Naive B cell (primary cell): ENCODE results near the gene TFEB. TPM values are rescaled to one million over a fixed set of nuclear protein-coding genes. Genes with fewer than 3 reads are reported as not detected.
A peak's percentile ranks its signal among the peaks of the same experiment; 100 is the strongest.

Experiments used
- ATAC-seq, 2 donors: fragments of 150-1000 bp; cut with Tn5 transposase; 2 replicates each; pipeline ENCODE4 v1.10.0; 2021; ENCODE audit warnings: low read depth in 2 of 2, mild to moderate bottlenecking in 2 of 2, moderate library complexity in 2 of 2
- DNase-seq: peaks from one replicate; pipeline ENCODE4 v3.0.0; 2022
- H3K27ac Mint-ChIP-seq, 6 donors: one replicate each; pipeline ENCODE4 v1.8.0; 2020 to 2022; ENCODE audit warnings: mild to moderate bottlenecking in 6 of 6, mixed read lengths in 6 of 6, moderate library complexity in 5 of 6, inconsistent platforms in 2 of 6
- H3K27me3 Mint-ChIP-seq, 3 donors: one replicate each; pipeline ENCODE4 v1.8.0; 2021 to 2022; ENCODE audit warnings: mixed read lengths in 3 of 3, mild to moderate bottlenecking in 1 of 3
- H3K36me3 Mint-ChIP-seq, 2 donors: one replicate each; pipeline ENCODE4 v1.8.0; 2020 to 2022; ENCODE audit warnings: mixed read lengths in 2 of 2, inconsistent platforms in 1 of 2, mild to moderate bottlenecking in 1 of 2
- H3K4me1 Mint-ChIP-seq, 3 donors: one replicate each; pipeline ENCODE4 v1.8.0; 2020 to 2022; ENCODE audit warnings: mixed read lengths in 3 of 3, inconsistent platforms in 1 of 3, mild to moderate bottlenecking in 1 of 3, moderate library complexity in 1 of 3
- H3K4me3 Mint-ChIP-seq, 8 donors: one replicate each; pipeline ENCODE4 v1.8.0; 2020 to 2022; ENCODE audit warnings: mild to moderate bottlenecking in 8 of 8, mixed read lengths in 8 of 8, moderate library complexity in 8 of 8, inconsistent platforms in 2 of 8
- H3K9me3 Mint-ChIP-seq, 7 donors: one replicate each; pipeline ENCODE4 v1.8.0; 2020 to 2022; ENCODE audit warnings: mixed read lengths in 7 of 7, mild to moderate bottlenecking in 5 of 7, inconsistent platforms in 2 of 7, moderate library complexity in 1 of 7
- polyA plus RNA-seq, 6 donors: library from polyadenylated mRNA; unstranded; fragments of 300-500 nt; fragmentation: Illumina TruSeq; gene quantifications; one replicate each; pipeline ENCODE4 v1.2.3, GENCODE V29; 2021; ENCODE audit warnings: low read depth in 6 of 6

The TFEB gene
- polyA plus RNA-seq, 6 donors from 2014 or later = 52.3 to 145 (median 72.6) TPM

DNA sequence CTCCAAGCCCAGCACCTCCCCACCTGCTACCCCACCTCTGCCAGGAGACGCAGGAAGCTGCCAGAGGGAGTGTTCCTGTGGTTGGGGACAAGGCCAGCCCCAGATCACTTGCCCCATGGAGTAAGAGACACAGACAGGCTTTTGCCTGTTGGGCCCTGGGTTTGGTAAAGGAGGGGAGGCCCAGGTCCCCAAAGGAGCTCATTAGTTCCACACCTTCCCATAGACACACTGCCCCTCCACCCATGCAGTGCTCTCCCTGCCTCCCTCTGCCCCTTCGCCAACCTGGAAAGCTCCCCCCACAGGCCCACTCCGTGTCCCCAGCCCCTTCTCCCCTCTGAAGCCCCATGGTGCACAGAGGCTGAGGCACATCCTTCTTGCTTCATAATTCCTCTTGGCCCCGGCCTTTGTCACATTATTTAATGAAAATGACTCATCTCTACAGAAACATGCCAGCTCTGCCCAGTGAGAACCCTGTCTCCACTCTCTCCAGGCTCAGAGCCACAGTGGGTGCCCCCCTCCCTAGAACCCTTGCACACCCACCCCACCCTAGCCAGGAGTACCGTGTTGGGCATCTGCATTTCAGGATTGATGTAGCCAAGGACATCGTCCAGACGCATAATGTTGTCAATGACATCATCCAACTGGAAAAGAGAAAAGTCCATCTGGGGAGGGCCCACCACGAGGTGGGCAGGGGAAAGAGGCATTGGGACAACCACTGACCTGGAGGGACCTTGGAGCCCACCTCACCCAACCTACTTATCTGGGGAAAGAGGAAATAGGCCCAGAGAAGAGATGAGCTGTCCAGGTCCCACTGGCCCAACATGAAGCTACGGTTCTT lies 46.0 kb downstream of the TFEB start:
- ATAC-seq = no peak
- no peak for DNase-seq
- Mint-ChIP-seq H3K27ac (peak overlapping the region in 5 of 6 donors; percentile 74 to 89 (median 85)), H3K36me3 (peaks cover 0 to 10% of the 10 kb centered on the region in 2 donors), H3K9me3 (no peaks in the 10 kb centered on the region), H3K4me1 (peaks cover 30 to 46% (median 42%) of the 10 kb centered on the region in 3 donors), H3K27me3 (no peaks in the 10 kb centered on the region), H3K4me3 (no peak overlapping the region)

DNA sequence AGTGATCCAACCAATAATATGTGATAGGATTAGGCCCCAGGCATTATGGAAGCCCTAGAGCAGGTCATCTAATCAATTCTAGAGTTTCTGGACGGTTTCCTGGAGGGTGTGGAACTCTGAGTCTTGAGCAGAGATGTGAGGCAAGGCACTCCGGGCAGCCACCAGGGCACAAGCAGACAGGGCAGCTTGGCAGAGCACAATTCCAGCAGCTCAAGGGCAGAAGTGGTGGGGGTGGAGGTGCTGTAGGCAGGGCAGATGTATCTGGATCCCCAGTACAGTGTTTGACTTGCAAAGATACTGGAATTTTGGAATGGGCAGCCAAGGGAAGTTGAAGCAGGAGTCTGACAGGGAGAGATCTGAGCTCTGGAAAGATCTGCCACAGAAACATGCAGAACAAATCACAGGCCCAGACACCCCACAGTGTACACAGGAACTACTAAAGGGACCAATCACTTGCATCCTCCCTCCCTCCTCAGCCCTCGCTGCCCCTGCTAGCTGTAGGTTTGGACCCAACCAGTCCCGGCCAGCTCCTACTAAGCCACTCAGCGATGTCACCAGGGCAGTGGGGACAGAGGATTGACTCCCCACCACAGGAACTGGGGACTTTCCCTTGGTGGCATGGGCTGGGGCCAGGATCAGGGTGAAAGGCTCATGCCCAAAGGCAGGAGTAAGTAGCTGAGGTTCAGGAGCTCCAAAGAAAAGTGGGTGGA lies 47.0 kb downstream of the TFEB start:
- Mint-ChIP-seq H3K9me3 (no peaks in the 10 kb centered on the region), H3K4me1 (peaks cover 30 to 43% (median 43%) of the 10 kb centered on the region in 3 donors), H3K27me3 (no peaks in the 10 kb centered on the region), H3K36me3 (peaks cover 0 to 10% of the 10 kb centered on the region in 2 donors), H3K27ac (peak overlapping the region in 5 of 6 donors; percentile 42 to 83 (median 70)), H3K4me3 (peak overlapping the region in 2 of 8 donors; percentile 1 to 74)
- ATAC-seq = no peak
- DNase-seq = no peak

DNA sequence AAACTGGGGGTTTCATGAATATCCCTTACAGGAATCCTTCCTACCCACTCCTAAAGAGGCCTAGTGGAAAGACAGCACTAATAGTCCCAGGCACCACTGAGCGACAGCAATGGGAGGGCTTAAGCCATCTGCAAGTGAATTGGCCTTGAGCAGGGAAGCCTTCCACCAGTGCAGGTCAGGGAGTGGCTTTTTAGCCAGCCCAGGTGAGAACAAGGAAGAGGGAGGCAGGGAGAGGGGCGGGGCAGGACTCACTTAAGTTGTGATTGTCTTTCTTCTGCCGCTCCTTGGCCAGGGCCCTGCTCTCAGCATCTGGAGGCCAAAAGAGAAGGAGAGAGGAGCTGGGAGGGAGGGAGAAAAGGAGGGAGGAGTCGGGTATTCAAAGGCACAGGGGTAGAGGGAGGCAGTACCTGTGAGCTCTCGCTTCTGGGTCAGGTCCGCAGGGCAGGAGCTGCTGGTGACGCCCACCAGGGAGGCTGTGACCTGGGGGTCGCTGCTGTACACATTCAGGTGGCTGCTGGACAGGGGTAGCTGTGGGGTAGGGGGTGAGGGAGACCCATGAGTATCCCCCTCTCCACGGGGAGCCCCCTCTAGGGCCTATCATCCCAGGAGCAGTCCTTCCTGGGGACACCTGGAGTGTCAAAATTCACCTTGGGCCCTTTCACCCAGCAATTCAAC lies 47.8 kb downstream of the TFEB start:
- H3K27ac Mint-ChIP-seq = peak overlapping the region; percentile 20 to 78 (median 61)
- H3K4me3 Mint-ChIP-seq = no peak overlapping the region
- peaks cover 29 to 43% (median 41%) of the 10 kb centered on the region in 3 donors for H3K4me1 Mint-ChIP-seq
- peaks cover 0 to 10% of the 10 kb centered on the region in 2 donors for H3K36me3 Mint-ChIP-seq
- no peak for DNase-seq
- H3K9me3 Mint-ChIP-seq = no peaks in the 10 kb centered on the region
- no peaks in the 10 kb centered on the region for H3K27me3 Mint-ChIP-seq
- no peak for ATAC-seq

DNA sequence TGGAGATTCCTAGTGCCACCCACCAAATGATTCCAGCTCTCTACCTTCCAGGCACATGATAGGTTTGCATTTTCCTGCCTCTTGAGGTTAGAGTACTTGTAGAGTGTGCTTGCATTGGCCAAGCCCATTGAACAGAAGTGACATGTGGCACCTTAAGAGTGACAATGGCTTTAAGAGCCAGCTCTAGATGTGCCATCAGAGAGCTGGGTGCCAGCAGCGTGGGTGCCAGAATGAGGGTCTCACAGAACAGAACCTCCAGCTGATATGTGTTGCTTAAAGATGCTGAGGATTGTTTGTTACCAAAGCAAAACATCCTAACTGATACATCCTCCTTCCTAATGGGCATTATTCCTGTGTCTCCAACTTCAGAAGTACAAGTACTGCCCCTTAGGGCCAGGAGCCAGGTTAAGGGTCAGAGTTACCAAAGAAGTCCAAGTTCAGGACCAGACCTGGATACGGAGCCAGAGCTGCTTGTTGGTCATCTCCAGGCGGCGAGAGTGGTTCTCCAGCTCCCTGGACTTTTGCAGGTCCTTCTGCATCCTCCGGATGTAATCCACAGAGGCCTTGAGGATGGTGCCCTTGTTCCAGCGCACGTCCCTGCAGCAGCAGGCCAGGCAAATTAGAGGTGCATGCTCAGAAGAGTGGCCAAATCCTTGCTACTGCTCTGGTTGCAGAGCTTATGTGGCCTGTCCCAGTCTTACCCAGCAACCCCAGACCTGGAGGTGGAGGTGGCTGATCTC lies 49.6 kb downstream of the TFEB start:
- no peak for ATAC-seq
- Mint-ChIP-seq H3K4me1 (peaks cover 26 to 42% (median 40%) of the 10 kb centered on the region in 3 donors), H3K9me3 (no peaks in the 10 kb centered on the region), H3K36me3 (no peaks in the 10 kb centered on the region), H3K4me3 (peak overlapping the region in 1 of 8 donors; percentile 24), H3K27ac (peak overlapping the region in 2 of 6 donors; percentile 50 to 76), H3K27me3 (no peaks in the 10 kb centered on the region)
- no peak for DNase-seq

DNA sequence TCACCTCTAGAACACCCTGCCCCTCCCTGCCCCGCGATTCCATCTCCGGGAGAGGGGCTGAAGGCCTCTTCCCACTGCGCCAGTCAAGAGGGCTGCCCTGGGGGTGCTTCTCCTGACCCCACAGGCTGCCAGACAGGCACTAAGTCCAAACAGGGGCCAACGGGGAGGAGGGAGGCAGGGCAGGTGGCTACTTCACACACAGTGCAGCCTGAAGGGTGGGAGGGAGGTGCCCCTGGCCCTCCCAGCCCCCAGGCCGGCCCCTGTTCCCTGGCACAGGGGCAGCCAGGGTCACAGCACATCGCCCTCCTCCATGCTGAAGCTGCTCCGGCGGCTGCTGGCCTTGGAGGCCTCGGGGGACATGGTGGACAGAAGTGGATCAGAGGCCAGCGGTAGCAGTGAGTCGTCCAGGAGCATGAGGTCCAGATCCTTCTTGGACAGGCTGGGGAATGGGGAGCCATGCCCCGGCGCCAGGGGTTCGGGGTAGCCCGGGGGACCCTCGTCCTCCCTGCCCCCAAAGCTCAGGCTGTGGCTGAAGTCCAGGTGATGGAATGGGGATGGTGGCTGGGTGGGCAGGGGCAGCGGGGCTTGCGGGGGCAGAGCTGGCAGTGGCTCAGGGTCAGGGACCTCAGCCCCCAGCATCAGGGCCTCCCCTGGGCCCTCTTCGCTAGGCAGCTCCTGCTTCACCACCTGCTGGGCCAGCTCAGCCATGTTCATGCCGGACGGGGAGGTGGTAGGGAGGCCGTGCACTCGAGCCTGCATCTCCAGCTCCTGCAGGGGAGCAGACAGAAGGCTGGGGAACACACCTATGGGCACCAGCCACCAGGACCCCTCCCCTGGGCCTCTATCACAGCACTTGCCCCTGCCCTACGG lies 50.9 kb downstream of the TFEB start:
- H3K4me3 Mint-ChIP-seq = peak overlapping the region in 4 of 8 donors; percentile 24 to 85 (median 60)
- DNase-seq = no peak
- no peak for ATAC-seq
- H3K27me3 Mint-ChIP-seq = no peaks in the 10 kb centered on the region
- H3K27ac Mint-ChIP-seq = peak overlapping the region in 3 of 6 donors; percentile 65 to 77 (median 76)
- H3K9me3 Mint-ChIP-seq = no peaks in the 10 kb centered on the region
- H3K36me3 Mint-ChIP-seq = no peaks in the 10 kb centered on the region
- peaks cover 21 to 31% (median 30%) of the 10 kb centered on the region in 3 donors for H3K4me1 Mint-ChIP-seq

DNA sequence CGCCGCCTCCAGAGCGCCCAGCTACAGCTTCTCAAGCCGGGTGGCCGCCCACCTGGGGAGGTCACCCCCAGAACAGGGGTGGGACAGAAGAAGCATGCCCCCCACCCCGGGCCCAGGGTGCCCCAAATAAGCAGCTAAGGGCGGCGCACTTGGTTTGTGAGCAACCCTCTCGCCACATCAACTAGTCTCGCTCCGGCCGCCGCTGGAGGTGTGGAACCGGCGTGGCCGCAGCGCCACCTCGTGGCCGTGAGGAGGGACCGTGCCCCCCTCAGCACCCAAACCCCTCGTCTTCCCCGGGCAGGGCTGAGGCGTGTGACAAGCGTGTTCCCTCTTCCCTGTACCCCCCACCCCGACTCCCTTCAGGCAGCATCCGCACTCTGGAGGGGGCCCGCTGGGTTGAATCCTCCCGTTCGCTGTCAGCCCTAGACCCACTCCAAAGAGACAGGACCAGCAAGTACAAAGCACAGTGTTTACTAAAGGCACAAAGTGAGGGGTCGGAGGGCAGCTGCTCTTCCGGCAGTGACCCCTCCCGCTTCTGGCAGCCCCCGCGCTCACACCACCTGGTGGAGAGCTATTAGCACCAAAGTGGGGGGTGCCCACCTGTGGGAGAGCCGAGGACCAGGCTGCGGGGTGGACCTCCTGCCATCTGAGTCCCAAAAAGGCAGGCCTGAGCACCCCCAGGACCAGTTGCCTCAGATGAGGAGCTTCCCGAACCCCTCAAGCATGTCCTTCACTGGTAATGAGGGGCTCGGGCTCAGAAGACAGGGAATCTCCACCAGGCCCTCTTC lies 51.7 kb downstream of the TFEB start:
- Mint-ChIP-seq H3K4me3 (peak overlapping the region; percentile 77 to 88 (median 84)), H3K27me3 (no peaks in the 10 kb centered on the region), H3K4me1 (peaks cover 18 to 25% (median 25%) of the 10 kb centered on the region in 3 donors), H3K27ac (peak overlapping the region in 4 of 6 donors; percentile 75 to 94 (median 82)), H3K9me3 (no peaks in the 10 kb centered on the region), H3K36me3 (no peaks in the 10 kb centered on the region)
- DNase-seq (peak; percentile 77), ATAC-seq (peak; percentile 89 to 90)

DNA sequence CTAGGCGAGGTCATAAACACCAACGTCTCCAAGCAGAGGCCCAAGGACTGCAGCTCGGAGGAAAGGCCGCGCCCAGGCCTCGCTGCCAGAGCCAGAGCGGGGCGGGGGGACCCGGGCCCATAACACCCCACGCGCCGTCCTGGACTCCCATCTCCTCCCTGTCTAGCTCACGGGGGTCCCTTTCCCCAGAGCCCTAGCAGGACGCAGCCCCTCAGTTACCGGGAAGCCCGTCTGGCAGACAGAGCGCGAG lies 52.2 kb downstream of the TFEB start:
- Mint-ChIP-seq H3K4me1 (peaks cover 16 to 24% (median 22%) of the 10 kb centered on the region in 3 donors), H3K27me3 (no peaks in the 10 kb centered on the region), H3K36me3 (no peaks in the 10 kb centered on the region), H3K9me3 (no peaks in the 10 kb centered on the region), H3K27ac (peak overlapping the region in 4 of 6 donors; percentile 75 to 94 (median 82)), H3K4me3 (peak overlapping the region; percentile 77 to 88 (median 84))
- DNase-seq = no peak
- ATAC-seq = peak in 1 of 2 donors; percentile 4

DNA sequence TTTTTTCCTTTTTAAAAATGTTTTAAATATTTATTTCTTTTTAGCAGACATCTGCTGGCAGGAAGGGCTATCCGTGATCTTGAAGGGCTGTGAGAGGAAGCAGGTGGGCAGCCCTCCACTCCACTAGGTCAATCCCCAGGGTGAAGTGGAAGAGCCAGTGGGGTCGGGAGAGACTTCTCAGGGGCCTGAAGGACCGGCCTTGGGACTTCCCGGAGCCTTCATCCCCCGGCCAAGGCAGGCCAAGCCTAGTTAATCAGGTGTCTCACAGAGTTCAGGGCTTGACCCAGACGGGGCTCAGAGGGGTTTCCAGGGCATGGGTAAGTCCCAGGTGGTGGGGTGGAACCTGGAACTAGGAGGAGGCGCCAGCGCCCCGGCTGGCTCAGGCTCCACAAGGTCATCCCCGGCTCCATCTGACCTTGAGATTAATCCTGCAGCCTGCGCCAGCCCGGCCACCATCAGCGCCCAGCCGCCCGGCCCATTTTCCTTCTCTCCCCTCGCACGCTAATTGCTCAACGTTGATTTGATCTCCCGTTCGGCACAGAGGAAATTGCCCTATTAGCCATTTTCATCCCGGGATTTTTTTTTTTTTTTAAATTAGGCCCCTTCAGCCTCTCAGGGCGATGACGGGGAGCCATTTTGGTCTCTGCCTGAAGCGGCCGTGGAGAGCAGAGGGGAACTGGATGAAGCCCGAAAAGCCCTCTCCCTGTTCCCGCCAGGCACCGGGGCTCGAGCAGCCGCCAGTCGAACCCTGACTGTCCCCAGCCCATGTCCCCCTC lies 52.7 kb downstream of the TFEB start:
- no peaks in the 10 kb centered on the region for H3K36me3 Mint-ChIP-seq
- H3K4me1 Mint-ChIP-seq = peaks cover 14 to 23% (median 20%) of the 10 kb centered on the region in 3 donors
- peak overlapping the region; percentile 77 to 88 (median 84) for H3K4me3 Mint-ChIP-seq
- DNase-seq (no peak), ATAC-seq (peak; percentile 2 to 6)
- H3K9me3 Mint-ChIP-seq = no peaks in the 10 kb centered on the region
- peak overlapping the region in 4 of 6 donors; percentile 21 to 77 (median 64) for H3K27ac Mint-ChIP-seq
- H3K27me3 Mint-ChIP-seq = no peaks in the 10 kb centered on the region

DNA sequence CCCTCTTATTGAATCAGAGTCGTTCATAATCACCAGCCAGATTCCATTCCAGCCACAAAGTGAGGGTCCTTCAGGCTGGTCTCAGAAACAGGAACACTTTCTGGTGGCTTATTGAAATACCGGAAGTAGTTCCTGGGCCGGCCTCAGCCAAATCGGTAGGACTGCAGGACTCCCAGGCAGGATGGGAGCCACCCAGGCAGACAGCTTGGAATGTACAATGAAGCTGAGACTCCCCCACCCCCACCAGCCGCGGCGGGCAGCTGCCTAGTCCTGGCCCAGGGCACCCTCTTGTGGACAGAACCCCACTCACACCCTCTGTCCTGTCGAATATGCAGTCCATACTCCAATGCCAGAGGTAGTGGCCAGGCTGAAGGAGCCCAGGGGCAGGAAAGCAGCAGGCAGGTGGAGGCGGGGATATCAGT lies 53.3 kb downstream of the TFEB start:
- peak; percentile 72 for DNase-seq
- peak; percentile 69 to 71 for ATAC-seq
- Mint-ChIP-seq H3K36me3 (no peaks in the 10 kb centered on the region), H3K9me3 (no peaks in the 10 kb centered on the region), H3K27ac (peak overlapping the region in 3 of 6 donors; percentile 21 to 77 (median 69)), H3K4me1 (peaks cover 16 to 23% (median 20%) of the 10 kb centered on the region in 3 donors), H3K4me3 (peak overlapping the region in 7 of 8 donors; percentile 77 to 88 (median 83)), H3K27me3 (peaks cover 0 to 2% (median 0%) of the 10 kb centered on the region in 3 donors)

DNA sequence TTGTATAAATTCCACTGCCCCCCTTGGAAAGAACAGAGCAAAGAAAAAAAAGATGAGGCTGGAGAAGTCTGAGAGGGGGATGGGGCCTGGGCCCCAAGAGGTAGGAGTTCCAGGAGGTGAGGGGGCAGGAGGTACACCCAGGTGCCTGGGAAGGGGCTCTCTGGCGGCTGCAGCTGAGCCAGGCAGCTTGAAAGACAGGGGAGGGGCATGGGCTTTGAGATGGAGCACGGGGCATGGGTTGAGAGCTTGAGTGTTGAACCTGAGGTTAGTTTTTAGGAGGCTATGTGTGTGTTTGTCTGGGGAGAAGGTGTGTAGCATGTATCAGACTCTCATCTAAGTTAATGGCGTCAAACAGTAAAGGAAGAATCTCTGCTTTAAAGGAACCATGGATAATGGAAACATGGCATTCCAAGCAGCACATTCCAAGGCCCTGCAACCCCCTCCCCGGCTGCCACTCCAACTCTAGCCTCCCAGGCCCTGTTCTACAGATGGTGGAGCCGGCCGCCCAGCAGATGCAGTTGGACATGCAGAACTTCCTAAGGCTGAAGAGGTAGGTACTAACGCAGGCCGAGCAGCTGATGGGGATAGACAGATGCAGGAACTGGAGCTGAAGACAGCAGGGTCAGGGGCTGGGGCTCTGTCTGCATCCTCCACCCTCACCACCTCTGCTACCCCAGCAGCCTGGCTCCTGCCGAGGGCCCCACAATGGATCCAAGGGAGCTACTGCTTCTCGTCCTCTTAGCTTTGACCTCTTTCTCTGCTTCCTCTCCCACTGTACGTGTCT lies 55.0 kb downstream of the TFEB start:
- Mint-ChIP-seq H3K27ac (peak overlapping the region in 1 of 6 donors; percentile 1), H3K36me3 (no peaks in the 10 kb centered on the region), H3K9me3 (no peaks in the 10 kb centered on the region), H3K27me3 (peaks cover 6 to 18% (median 6%) of the 10 kb centered on the region in 3 donors), H3K4me1 (peaks cover 18 to 23% (median 20%) of the 10 kb centered on the region in 3 donors), H3K4me3 (peak overlapping the region in 1 of 8 donors; percentile 24)
- DNase-seq = no peak
- ATAC-seq = no peak
